ENCODE results near the gene ADAMTS9. TPM values are rescaled to one million over a fixed set of nuclear protein-coding genes. Genes with fewer than 3 reads are reported as not detected.

ADAMTS9 gene
- total and polyA plus RNA-seq, 9 of the 15 experiments (the other 6 are each of a cell fraction or from before 2014, with no cell fraction given): 0.05 to 0.32 (median 0.13) TPM; not detected in 2

DNA sequence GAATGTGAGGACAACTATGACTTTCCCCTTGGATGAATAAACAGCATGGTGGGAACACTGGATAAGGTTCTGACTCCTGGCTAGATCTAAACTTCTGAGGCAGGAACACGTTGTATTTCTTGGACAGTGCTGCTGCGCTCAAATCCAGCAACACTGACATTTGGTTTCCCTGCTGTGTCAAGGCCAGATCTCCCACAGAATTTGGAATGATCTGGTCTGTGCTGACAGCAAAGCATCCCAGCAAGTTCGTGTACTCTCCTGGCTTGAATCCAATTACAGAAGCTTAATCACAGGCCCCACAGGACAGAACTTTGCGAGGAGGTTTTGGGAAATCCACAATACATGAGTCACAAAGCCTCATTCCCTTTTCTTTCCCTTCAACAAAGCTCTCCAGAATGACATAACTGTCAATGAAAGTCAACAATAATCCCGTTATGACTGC lies 92.5 kb downstream of the ADAMTS9 start:
- Histone ChIP-seq H3K9me3 (replicated peaks; ENCODE audit: control insufficient read depth, insufficient read depth, low read depth, low read length) (no peaks in the 10 kb centered on the region), H3K4me2 (ENCODE audit: insufficient read depth, low read length) (no peak overlapping the region), H4K20me1 (replicated peaks; ENCODE audit: control insufficient read depth, insufficient read depth, low read length) (no peaks in the 10 kb centered on the region), H3K4me1 (replicated peaks in 1 of 2; ENCODE audit: control insufficient read depth in 2 of 2, insufficient read depth in 2 of 2, low read length in 2 of 2) (no peaks in the 10 kb centered on the region), H3K27me3 (ENCODE audit: control insufficient read depth in 2 of 2, insufficient read depth in 2 of 2, low read length in 2 of 2) (no peaks in the 10 kb centered on the region; a peak in 3 of 5 replicates), H3K79me2 (ENCODE audit: control insufficient read depth, insufficient read depth, low read length) (no peaks in the 10 kb centered on the region), H3K9ac (ENCODE audit: insufficient read depth in 1 of 2, low read depth in 2 of 2, low read length in 2 of 2) (no peak overlapping the region), H3K27ac (ENCODE audit: extremely low read depth, low read depth, low read length) (no peak overlapping the region), H3K9me1 (ENCODE audit: control insufficient read depth, insufficient read depth, low read length) (no peaks in the 10 kb centered on the region), H2AFZ (ENCODE audit: low read depth, low read length) (no peak overlapping the region), H3K36me3 (ENCODE audit: control insufficient read depth, insufficient read depth, low read length) (no peaks in the 10 kb centered on the region), H3K4me3 (no peak overlapping the region)
- no peak for FAIRE-seq
- BruUV-seq (replicated peaks): no TSS peak
- intact Hi-C loops (cut with micrococcal nuclease): no loop called here
- in situ Hi-C loops (cut with MboI): no loop called here
- ChIA-PET CTCF (ENCODE audit: low intra/inter-chr PET ratio) (no interaction called here), POLR2A (no interaction called here)
- DNase-seq (ENCODE audit: extremely low read depth in 1 of 4, low spot score in 3 of 4): no peak
- 0% methylated on average over 4 of the region's 5 CpGs for WGBS (ENCODE audit: insufficient coverage, low coverage, missing lambda C conversion rate)
- TF ChIP-seq EWSR1 (IDR thresholded peaks at IDR 0.05; ENCODE audit: borderline replicate concordance, low read depth, partially characterized antibody) (no peak), NELFE (IDR thresholded peaks at IDR 0.05; ENCODE audit: insufficient read depth, insufficient read length) (no peak), ZC3H8 (IDR thresholded peaks at IDR 0.05) (no peak), ZBTB11 (CRISPR knock-in tag; IDR thresholded peaks at IDR 0.05) (peak in 1 of 3 experiments; percentile 54; a peak in 1 of 6 replicates), NBN (IDR thresholded peaks at IDR 0.05; ENCODE audit: low read depth) (no peak)
- ATAC-seq: no peak

All from K562 (cell line).